GM21825 (cell line): Measurements from ENCODE around the gene ADAMTS20.

ENCODE experiments used
- ATAC-seq: cut with Tn5 transposase; IDR thresholded peaks from one replicate; pipeline ENCODE4 v1.9.1; 2021; ENCODE audit warnings: mild to moderate bottlenecking, moderate library complexity; ENCODE audit not compliant: unreplicated experiment

ADAMTS20 gene

DNA sequence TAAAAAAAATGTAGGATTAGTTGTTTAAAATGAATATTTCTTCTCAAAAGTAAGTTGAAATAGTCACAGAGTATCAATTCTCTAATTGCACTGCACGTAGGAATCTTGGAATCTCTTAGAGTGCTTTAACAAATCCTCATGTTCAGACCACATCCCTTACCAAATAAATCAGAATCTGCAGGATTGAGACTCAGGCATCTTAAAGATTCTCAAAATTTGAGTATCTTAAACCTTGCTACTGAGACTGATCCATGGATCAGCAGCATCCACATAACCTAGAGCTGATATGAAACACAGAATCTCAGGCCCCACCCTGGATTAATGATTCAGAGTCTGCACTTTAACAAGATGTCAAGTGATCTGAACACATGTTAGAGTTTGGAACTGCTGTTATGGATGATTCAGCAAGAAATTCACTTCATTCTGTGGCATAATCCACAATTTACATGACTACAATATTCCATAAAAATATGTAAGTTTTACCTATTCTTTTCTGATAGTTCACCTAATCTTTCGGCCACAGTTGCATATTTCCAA lies 58.7 kb downstream of the ADAMTS20 start:
- no peak for ATAC-seq

DNA sequence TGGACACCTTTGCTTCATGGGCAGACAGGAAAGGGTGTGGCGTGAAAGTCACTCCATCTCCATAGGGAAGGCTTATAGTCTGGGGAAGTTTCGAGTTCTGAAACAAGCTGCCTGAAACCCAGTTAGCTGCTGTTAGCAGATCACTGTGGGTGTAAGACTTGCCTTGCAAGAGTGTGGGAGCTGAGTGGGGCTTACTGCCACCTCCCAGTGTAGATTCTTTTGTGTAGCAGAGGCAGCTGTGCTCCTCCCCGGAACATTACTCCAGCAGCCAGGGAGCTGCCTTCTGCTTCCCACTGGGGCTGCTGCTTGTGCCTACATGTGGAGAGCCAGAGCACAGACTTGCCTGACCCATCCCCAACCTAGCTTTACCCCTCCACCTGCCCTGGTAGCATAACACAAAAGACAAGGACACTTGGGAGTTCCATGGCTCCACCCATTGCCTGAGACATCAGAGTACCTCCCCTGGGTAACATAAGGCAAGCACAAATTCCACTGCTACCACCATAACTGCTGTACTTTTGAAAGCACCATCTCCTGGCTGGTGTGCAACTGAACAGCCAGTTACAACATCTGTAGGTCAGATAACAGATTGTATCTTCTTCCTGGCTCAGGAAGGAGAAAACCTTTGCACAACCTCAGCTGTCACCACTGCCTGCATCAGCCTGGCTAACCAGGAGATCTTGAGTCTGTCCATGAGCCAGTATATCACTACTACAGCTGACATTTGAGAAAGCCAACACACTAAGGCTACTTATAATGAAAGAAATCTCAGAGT lies 69.5 kb downstream of the ADAMTS20 start:
- no peak for ATAC-seq

DNA sequence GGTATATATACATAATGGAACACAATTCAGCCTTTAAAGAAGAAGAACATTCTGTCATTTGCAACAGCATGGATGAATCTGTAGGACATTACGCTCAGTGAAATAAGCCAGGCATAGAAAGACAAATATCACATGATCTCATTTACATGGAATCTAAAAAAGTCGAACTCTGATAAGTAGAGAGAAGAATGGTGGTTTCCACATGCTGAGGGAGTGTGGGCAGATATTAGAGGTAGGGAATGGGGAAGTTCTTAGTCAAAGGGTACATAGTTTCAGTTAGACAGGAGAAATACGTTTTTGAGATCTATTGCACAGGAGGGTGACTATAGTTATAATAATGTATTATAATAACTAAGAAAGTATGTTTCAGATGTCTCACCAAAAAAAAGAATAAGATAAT lies 71.4 kb downstream of the ADAMTS20 start:
- no peak for ATAC-seq

DNA sequence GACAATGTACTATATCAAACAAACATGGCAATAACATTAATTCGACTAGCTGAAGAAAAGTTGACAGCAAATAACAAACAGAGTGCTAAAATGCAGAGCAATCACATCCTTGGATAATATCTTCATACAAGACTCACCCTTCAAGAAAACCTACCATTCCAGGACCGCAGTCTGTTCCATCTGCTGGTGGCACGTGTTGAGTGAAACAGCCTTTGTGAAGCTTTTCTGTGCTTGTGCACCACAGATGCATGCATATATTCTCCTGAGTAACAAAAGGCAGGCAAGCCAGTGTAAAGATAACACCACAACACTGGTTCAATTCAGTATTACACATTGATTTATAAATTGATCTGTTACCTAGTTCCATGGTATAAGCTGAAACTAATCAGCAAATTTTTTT lies 89.3 kb downstream of the ADAMTS20 start:
- ATAC-seq: no peak

DNA sequence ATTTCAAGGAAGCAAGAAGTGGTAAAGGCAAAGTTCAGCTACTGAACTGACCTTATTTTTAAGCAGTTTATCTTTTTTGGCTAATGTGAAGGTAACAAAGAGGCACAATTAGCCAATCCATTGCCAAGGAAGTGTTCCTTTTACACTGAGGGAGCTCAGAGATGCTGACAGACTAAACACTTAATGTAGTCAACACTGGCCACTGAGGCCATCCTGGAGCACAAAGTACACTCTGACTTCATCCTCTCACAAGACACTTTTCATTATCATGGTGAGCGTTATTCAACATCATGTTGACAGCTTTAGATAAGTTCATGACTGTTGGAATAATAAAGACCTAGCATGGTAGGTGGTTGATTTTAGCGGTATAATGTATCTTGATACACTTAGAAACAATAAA lies 89.9 kb downstream of the ADAMTS20 start:
- ATAC-seq: no peak

DNA sequence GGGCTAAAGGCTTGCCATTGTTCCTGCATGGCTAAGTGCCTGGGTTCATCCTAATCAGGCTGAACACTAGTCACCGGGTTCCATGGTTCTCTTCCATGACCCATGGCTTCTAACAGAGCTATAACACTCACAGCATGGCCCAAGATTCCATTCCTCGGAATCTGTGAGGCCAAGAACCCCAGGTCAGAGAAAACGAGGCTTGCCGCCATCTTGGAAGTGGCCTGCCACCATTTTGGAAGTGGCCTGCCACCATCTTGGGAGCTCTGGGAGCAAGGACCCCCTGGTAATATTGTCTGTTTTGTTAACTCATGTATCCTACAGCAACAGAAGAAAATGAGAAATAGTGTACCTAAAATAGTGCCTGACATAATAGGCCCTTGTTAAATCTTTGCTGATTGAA lies 92.7 kb downstream of the ADAMTS20 start:
- no peak for ATAC-seq

DNA sequence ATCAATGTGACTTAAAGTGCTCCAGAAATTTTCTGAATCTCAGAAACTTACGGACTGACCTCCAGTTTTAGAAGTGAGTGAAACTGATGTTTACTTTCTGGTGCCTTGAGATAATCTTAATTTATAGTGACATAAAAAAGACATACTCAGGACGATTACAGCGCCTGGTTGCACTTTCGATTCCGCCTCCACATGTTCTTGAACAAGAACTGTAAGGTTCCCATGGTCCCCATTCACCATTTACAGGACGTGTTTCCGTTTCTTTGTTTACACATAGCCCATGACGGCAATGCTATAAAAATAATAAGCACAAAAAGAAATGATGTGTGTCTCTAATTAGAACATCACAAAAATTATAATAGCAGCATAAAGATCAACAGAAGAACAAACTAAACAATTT lies 98.2 kb downstream of the ADAMTS20 start:
- ATAC-seq: no peak

DNA sequence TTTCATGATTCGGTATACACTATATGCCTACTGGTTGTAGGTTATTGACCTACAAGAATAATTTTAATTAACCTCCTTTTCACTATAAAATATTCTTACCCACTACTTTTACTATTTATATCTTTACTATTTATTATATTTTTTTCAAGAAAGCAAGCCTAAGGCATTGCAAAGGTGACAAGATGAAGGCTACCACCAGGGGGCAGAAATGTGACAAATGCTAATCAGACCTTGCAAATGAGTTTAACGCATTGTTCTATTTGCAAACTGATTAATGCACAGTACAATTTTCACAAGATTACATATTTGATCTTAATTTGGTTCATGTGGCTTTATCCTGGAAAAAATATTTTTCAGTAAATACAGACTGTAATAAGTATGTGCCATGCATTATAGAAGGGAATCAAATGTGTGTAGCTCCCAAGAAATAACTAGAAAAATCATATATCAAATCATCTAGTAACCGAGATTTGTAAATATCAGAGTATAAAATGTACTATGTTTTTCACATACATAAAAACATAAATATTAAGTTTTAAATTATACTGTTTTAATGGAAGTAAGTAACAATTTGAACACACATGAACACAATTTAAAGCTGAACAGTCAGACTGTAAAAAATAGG lies 107.0 kb downstream of the ADAMTS20 start:
- no peak for ATAC-seq

DNA sequence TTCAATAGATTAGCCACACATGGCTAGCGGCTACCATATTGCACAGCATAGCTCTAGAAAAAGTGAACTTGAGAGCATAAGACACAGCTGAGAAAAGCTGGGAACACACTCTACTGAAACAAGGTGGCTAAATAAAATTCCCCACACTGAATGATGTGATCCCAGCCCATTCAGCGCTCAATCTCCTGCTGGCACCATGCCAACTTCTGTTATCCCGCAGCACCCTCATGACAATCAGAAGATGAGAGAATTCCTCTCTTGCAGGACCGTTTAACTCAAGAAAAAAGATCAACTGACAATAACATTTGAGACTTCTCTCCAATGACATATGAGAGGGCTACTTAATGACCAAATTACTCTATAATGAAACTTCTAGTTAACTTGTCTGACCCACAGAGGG lies 115.4 kb downstream of the ADAMTS20 start:
- no peak for ATAC-seq

DNA sequence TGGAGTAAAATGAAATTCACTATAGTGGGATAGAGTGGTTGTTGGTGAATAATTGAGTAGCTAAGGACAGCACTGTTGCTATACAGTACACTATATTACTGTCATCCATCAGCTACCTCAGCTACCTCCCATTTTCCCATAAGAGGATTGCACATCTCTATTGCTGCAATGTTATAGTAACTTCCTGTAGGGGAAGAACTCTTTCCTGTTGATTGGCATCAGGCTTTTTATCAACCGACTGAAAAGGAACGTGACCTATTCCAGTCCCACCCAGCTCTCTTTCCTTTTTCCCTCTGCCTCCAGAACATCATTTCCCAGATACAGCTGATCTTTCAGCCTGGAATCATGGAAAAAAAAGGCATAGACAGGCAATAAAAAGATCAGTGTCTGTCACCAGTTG lies 117.4 kb downstream of the ADAMTS20 start:
- no peak for ATAC-seq

DNA sequence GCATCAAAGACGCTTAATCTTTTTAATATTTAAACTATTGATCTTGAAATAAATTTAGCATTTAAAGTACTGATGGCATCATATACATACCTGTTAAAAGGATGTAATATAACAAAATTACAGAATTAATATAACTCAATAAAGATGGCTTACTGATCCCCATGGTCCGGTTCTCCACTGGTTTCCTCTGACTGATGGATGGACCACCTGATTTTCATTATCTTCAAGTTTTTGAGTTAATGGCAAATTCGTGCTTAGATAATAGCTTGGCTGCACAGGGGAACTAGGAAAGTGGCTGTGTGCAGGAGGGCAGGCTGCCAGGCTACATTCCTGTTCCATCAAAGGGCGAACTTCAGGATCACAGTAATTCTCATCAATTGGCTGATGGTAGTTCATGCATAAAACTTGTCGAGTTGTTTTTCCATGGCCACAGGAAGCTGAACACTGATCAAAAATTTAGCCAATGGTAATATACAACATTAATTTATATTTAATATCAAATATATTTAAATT lies 123.9 kb downstream of the ADAMTS20 start:
- no peak for ATAC-seq

DNA sequence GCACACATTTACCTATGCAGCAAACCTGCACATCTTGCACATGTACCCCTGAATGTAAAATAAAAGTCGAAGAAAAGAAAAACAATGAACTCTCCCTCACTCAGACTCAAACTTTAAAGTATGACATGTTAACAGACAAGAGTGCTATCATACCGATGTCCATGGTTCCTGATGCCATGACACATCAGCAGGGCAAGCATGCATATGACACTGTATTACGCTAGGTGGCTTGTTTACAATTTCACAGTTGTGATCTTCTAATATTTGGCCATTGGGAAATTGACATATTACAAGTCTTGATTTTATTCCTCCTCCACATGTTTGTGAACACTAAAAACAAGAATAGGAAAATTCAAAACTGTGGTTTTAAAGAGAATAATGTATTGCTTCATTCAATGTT lies 126.6 kb downstream of the ADAMTS20 start:
- ATAC-seq: no peak

DNA sequence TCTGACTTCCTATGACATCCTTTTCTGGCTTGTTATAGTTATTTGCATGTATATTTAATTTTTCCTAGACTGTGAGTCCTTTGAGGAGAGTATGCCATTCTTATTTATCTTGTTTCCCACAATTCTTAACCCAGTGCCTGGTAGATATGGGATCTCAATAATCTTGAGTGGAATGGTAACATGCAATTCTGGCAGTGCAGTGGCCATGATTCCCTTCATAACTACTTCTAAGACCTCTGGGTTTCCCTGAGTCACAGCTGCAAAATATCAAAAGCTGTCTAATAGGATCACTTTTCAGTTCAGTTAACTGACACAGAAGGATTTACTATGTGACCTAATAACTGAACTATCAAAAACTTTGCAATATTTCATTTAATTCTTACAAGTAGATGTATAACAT lies 135.0 kb downstream of the ADAMTS20 start:
- no peak for ATAC-seq

DNA sequence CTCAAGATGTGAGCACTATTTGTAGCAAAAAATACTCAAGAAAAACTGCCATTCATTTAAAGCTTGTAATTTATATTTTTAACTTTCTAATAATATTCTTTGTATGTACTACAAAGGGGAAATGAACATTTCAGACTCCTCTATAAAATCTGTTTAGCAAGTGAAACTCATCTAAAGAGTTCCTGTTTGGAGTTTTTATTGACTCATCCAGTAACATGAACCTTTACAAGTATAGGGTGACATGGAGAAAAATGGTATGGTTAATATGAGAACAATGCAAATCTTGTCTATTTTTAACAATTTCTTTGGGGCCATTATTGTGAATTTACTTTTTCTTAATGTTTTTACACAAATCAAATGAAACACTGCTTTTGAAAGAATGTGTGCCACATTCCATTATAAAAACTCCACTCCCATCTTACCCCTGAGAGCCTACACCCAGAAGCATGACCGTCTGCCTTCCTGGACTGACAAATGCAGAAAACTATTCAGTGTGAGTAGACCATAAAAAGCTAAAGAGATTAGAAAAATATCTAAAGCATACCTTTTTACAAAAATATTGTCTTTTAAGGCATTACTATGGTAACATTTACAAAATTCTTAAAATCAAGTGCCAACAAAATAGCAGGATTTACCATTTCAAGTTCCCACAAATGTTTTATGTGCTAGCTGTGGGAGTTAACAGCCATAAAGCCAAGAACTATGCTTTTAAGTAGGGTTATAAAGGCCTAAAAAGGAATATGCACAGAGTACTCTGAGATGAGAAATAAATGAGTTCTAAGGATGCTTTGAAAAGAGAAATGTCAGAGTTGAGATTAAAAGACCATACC lies 144.0 kb downstream of the ADAMTS20 start:
- ATAC-seq: peak; percentile 69

DNA sequence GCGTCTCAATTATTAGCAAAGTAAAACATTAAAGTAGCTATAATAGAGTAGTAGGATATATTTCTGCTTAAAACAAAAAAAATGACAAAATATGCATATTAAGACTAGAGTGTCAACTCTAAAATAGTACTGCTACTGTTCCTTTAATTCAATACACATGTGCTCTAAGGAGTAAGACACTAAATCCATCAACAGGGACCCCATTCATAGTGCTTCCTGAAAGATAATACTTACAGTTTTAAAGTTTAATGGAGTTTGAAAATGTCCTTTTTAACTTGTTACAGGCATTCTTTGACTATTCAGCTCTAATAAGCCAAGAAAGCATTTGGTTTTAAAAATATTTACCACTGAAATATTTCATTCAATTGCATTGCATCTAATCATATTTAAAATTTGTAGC lies 145.2 kb downstream of the ADAMTS20 start:
- ATAC-seq: no peak

DNA sequence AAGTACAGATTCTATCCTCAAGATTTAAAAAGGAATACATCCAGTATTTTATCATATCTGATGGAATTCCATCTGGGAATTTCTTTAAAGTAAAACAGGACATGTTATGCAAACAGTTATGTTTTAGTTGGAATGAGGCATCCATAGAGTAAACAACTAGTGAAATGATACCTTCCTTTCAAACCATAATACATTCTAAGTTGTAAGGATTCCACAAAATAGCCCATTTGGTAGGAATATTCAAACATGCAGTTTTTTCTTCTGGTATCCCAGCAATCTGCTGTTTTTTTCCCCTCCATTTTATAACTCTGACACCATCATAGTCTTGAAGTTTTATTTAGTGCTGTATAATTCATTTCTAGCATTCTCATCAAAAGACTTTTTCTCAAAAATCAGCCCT lies 149.6 kb downstream of the ADAMTS20 start:
- ATAC-seq: no peak

DNA sequence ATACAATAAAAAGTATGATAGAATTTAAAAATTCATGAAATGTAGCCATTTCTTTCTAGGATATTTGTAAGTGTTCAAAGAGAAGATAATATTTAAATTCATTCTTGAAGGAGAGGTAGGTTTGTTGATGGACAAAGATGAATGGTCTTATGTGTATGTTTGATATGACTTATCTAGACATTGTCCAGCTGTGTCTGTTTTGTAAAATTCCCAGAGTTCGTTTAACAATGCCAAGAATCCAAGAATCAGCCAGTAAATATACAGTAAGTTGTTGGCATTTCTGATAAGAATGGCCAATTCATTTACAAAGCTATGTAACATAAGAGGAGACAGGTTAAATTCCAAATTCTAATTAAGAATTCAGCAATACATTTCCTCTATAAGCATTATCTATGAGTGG lies 150.9 kb downstream of the ADAMTS20 start:
- no peak for ATAC-seq

DNA sequence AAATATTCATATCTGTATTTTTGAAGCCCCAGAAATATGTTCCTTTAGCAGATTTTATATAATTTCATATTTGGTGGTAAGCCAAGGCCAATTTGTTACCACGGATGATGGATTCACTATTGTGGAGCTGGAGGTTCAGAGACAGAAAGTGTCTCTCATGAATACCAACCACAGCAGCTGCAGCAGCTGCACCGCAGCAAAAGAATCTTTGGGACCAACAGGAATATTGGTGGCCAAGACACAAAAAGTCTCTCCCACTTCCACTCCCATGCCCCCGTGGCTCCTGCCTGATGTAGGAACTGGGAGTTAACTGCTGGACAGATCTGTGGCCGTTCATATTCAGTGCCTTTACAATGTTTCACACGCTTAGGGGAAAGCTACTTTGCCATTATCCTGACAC lies 155.3 kb downstream of the ADAMTS20 start:
- ATAC-seq: no peak

DNA sequence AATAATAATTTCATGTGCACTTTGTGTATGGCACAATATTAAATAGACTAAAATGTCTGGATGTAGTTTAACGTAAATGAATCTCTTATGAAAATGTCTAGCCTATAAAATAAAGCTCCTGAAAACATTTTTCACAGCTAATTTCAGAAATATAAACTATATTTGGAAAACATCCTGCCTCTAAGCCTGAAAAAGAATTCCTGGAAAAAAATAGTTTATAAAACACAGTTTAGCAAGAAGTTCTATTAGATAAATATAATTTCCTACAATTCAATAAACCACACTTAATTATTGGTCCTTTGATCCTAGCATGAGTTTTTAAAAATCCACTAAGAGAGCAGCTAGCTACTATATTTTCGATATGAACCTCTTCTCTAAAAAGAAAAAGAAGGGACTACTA lies 159.9 kb downstream of the ADAMTS20 start:
- no peak for ATAC-seq

DNA sequence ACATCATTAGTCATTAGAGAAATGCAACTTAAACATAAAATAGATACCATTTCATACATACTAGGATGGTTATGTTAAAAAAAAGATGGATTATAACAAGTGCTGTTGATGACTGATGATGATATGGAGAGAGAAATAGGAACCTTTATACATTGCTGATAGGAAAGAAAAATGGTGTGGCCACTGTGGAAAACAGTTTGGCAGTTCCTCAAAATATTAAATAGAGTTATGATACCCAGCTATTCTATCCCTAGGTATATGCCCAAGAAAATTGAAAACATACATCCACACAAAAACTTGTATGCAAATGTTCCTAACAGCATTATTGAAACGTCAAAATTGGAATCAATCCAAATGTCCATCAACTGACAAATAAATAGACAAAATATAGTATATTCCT lies 170.1 kb downstream of the ADAMTS20 start:
- no peak for ATAC-seq

DNA sequence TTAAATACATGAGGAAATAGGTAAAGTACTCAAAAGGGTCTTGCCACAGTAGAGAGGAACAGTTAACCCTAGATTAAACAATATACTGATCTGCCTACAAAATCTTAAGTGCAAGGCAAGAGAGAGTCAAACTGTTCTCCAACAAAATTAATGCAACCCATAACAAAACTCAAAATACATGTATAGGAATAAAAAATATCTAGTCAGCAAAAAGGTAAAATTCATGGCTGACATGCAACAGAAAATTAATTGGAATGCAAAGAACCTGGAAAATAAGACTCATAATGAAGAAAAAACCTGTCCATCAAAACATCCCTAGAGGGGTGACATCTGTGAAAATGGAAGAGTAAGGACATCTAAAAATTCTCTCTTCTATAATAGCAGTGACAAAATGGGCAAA lies 173.6 kb downstream of the ADAMTS20 start:
- no peak for ATAC-seq
